Uterus (tissue), 2 donors: ENCODE results near the gene FILIP1L.

Experiments
- CTCF ChIP-seq, 4 experiments: fragments of 200-600 bp in 2 of 4; fragments of 450-650 bp in 2 of 4; sonication (generic) in 2 of 4; IDR thresholded peaks; one replicate each; pipeline ENCODE4 v1.5.1; 2016 to 2019; ENCODE audit warnings: antibody characterized with exemption in 4 of 4, mild to moderate bottlenecking in 2 of 4, moderate library complexity in 1 of 4
- POLR2A ChIP-seq, 2 donors: fragments of 450-650 bp; IDR thresholded peaks; one replicate each; pipeline ENCODE4 v1.6.1; 2016; ENCODE audit warnings: antibody characterized with exemption in 2 of 2, mild to moderate bottlenecking in 1 of 2, moderate library complexity in 1 of 2

DNA sequence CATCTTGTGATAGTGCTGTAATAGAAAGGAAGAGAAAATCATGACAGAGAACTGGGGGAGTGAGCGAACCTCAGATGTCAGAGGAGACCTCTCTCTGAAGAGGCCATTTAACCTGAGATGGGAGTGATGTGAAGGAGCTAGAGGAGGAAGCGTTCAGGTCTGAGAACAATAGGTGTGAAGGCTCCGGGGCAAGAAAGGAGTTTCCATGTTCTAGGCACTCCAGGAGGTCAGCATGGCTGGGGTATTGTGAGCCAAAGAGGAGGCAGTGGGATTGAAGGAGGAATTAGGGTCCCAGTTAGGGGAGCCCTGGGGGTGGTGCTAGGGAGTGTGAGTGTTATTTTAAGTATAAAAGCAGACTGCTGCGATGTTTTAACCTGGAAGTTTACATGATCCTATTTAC is 8.8 kb upstream of the FILIP1L start:
- TF ChIP-seq CTCF (IDR thresholded peaks at IDR 0.05) (no peak), POLR2A (IDR thresholded peaks at IDR 0.05) (no peak)
